Measurements from ENCODE around the gene EN1. TPM values are rescaled to one million over a fixed set of nuclear protein-coding genes. Genes with fewer than 3 reads are reported as not detected.

Gene EN1
- total and polyA plus RNA-seq, 12 donors, result 0.03 to 0.98 (median 0.39) TPM; not detected in 5

GRCh38 chr2:118837067-118837466 lies 10.4 kb downstream of the EN1 start:
- peaks cover 13 to 18% of the 10 kb centered on the region in 2 donors for H3K4me1 ChIP-seq (replicated peaks in 1 of 2)
- H3K4me3 ChIP-seq, result no peak overlapping the region
- H3K9me3 ChIP-seq (replicated peaks in 1 of 3), result no peaks in the 10 kb centered on the region
- no peaks in the 10 kb centered on the region for H3K36me3 ChIP-seq (replicated peaks in 1 of 2)
- DNase-seq, result no peak
- WGBS, 4 donors, result 12 to 19% (median 14%) methylated on average over 2 to 9 of the region's 9 CpGs
- TF ChIP-seq, protein P1, sequence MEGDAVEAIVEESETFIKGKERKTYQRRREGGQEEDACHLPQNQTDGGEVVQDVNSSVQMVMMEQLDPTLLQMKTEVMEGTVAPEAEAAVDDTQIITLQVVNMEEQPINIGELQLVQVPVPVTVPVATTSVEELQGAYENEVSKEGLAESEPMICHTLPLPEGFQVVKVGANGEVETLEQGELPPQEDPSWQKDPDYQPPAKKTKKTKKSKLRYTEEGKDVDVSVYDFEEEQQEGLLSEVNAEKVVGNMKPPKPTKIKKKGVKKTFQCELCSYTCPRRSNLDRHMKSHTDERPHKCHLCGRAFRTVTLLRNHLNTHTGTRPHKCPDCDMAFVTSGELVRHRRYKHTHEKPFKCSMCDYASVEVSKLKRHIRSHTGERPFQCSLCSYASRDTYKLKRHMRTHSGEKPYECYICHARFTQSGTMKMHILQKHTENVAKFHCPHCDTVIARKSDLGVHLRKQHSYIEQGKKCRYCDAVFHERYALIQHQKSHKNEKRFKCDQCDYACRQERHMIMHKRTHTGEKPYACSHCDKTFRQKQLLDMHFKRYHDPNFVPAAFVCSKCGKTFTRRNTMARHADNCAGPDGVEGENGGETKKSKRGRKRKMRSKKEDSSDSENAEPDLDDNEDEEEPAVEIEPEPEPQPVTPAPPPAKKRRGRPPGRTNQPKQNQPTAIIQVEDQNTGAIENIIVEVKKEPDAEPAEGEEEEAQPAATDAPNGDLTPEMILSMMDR (IDR thresholded peaks at IDR 0.05), result no peak
- TF ChIP-seq POLR2A (IDR thresholded peaks at IDR 0.05), result no peak
- H3K27ac ChIP-seq, result no peak overlapping the region
- intact Hi-C loops (cut with DNase I), result no loop called here
- H3K27me3 ChIP-seq, result peaks cover 95% of the 10 kb centered on the region

GRCh38 chr2:118836411-118836930 lies 11.0 kb downstream of the EN1 start:
- DNase-seq, result no peak
- Histone ChIP-seq H3K27ac (no peak overlapping the region), H3K9me3 (replicated peaks in 1 of 3) (no peaks in the 10 kb centered on the region), H3K36me3 (replicated peaks in 1 of 2) (no peaks in the 10 kb centered on the region), H3K4me3 (no peak overlapping the region), H3K27me3 (peaks cover 95% of the 10 kb centered on the region), H3K4me1 (replicated peaks in 1 of 2) (peaks cover 13 to 14% of the 10 kb centered on the region in 2 donors)
- intact Hi-C loops (cut with DNase I), result no loop called here
- 5 to 13% (median 12%) methylated on average over 8 of the region's 8 CpGs for WGBS, 4 donors
- TF ChIP-seq, protein P1 (IDR thresholded peaks at IDR 0.05), result no peak
- TF ChIP-seq POLR2A (IDR thresholded peaks at IDR 0.05), result no peak

DNA sequence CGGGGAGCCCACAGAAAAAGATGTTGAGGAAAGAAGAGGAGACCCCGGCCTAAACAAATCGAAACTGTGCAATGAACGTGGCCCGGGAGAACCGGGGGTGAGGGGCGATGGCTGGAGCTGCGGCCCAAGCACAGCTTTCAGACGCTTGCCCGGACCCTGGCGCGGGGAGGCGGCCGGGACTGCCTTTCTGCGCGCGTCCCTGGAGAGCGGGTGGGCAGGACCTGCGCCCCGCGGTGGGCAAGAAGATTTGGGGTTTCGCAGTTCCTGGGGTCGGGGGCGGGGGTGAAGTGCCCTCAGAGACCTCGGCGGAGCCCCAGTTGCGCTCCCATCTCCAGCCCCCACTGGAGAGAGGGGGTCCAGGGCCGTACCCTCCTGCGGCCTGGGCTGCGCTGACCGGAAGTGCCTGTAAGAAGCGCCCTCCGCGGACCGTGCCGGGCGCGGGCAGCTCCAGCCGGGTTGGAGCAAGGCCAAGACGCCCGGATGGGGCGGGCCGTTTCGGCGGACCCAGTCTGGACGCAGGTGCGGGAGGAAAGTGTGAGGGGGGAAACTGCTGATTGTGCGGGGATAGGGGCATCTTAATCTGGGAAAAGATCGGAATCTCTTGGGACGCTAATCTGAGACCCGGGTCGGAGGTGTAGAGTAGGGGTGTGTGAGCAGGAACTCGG lies 11.6 kb downstream of the EN1 start:
- intact Hi-C loops (cut with DNase I), result no loop called here
- H3K27me3 ChIP-seq, result peaks cover 89% of the 10 kb centered on the region
- no peak for TF ChIP-seq POLR2A (IDR thresholded peaks at IDR 0.05)
- TF ChIP-seq, protein P1 (IDR thresholded peaks at IDR 0.05), result no peak
- no peaks in the 10 kb centered on the region for H3K9me3 ChIP-seq (replicated peaks in 1 of 3)
- H3K36me3 ChIP-seq (replicated peaks in 1 of 2), result no peaks in the 10 kb centered on the region
- WGBS, 4 donors, result 1 to 2% (median 2%) methylated on average over 32 to 53 of the region's 53 CpGs
- peaks cover 13 to 14% of the 10 kb centered on the region in 2 donors for H3K4me1 ChIP-seq (replicated peaks in 1 of 2)
- no peak overlapping the region for H3K27ac ChIP-seq
- DNase-seq, result no peak
- peak overlapping the region in 2 of 4 donors; percentile 10 to 54 for H3K4me3 ChIP-seq

DNA sequence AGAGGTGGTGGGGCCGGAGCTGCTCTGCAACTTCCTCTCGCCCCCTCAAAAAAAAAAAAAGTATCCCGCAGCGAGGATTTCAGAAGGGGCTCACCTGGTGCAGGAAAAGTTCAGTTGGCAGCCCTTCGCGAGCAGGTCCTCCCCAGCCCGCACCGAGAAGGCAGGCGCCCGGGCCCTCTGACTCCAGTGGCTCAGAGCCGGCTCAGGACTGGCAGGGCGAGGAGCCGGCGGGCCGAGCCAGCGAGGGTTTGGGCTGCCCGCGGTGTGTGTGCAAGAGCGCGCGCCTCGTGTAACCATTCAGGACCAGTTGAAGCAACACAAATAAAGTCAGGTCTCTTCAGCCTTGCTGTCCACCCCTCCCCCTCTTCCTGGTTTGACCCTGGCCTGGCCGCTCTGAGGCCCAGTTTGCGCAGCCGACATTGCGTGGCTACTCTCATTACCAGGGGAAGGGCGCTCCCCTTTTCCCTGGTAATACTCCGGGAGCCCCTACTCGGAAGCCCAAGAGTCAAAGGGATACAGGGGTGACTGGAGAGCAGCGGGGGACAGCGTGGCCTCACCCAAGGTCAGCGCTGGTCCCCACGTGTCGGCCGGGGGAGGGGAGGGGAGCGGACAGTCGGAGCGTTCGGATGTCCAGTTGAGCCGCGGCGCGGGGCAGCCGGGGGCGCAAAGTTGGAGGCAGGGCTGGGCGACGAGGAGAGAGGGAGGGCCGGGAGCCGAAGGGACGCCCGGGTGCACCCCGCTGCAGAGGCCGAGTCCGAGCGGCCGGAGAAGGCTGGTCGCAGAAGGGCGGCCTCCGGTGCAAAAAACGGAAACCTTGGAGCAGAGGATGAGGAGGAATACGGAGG lies 12.3 kb downstream of the EN1 start:
- no peaks in the 10 kb centered on the region for H3K9me3 ChIP-seq (replicated peaks in 1 of 3)
- no peak for DNase-seq
- H3K27me3 ChIP-seq, result peaks cover 83% of the 10 kb centered on the region
- H3K4me1 ChIP-seq (replicated peaks in 1 of 2), result peaks cover 13 to 14% of the 10 kb centered on the region in 2 donors
- TF ChIP-seq, protein P1 (IDR thresholded peaks at IDR 0.05), result no peak
- TF ChIP-seq POLR2A (IDR thresholded peaks at IDR 0.05), result no peak
- WGBS, 4 donors, result 3 to 5% (median 4%) methylated on average over 31 to 61 of the region's 61 CpGs
- intact Hi-C loops (cut with DNase I), result no loop called here
- no peak overlapping the region for H3K27ac ChIP-seq
- H3K4me3 ChIP-seq, result peak overlapping the region in 2 of 4 donors; percentile 10 to 54
- H3K36me3 ChIP-seq (replicated peaks in 1 of 2), result no peaks in the 10 kb centered on the region
